Mucosa of gallbladder (tissue), 1 donor: ENCODE data around the gene PGGHG. TPM values are rescaled to one million over a fixed set of nuclear protein-coding genes. Genes with fewer than 3 reads are reported as not detected.
"Not testable (repeated sequence)": the region's sequence is repeated elsewhere in the genome, so short reads cannot be mapped to it uniquely, and the experiment has no call there.

Experiments used
- DNase-seq: peaks from one replicate; pipeline ENCODE4 v3.0.0-alpha.2; 2020; ENCODE audit warnings: low spot score
- total RNA-seq: library from RNA; stranded (reverse); gene quantifications from one replicate; pipeline ENCODE4 v1.2.1, GENCODE V29; 2021
- donor health status: DM: no; HTN: no; CAD: no.

Gene PGGHG
- total RNA-seq, 1 donor from 2014 or later = 42.8 TPM

- no peak for DNase-seq
Observed at GRCh38 chr11:313787-314553, 25.0 kb downstream of the PGGHG start, which contains the start of gene IFITM1. Gene IFITM1 (plus strand): TSS chr11:314040. CDS start chr11:314171, 131 bp downstream.

- not testable (repeated sequence) for DNase-seq
Observed at GRCh38 chr11:314554-314875, 25.6 kb downstream of the PGGHG start.

- DNase-seq = no peak
Observed at GRCh38 chr11:315051-315481, 26.1 kb downstream of the PGGHG start.

GRCh38 chr11:315516-315994 is 26.6 kb downstream of the PGGHG start:
- no peak for DNase-seq

- no peak for DNase-seq
Observed at GRCh38 chr11:316031-316701, 27.2 kb downstream of the PGGHG start.

GRCh38 chr11:316891-317301 is 28.0 kb downstream of the PGGHG start:
- DNase-seq = no peak

GRCh38 chr11:317668-318404 is 28.9 kb downstream of the PGGHG start:
- not testable (repeated sequence) for DNase-seq

GRCh38 chr11:318405-319120 is 29.6 kb downstream of the PGGHG start:
- not testable (repeated sequence) for DNase-seq

- not testable (repeated sequence) for DNase-seq
Observed at GRCh38 chr11:319121-319887, 30.4 kb downstream of the PGGHG start.

GRCh38 chr11:319888-320273 is 31.0 kb downstream of the PGGHG start:
- DNase-seq = not testable (repeated sequence)

- DNase-seq = no peak
Observed at GRCh38 chr11:324156-324555, 35.2 kb downstream of the PGGHG start.

- DNase-seq = not testable (repeated sequence)
Observed at GRCh38 chr11:324593-325517, 35.9 kb downstream of the PGGHG start.

- DNase-seq = no peak
Observed at GRCh38 chr11:325796-326591, 37.1 kb downstream of the PGGHG start.

GRCh38 chr11:326592-326841 is 37.6 kb downstream of the PGGHG start:
- no peak for DNase-seq

- peak; percentile 87 for DNase-seq
Observed at GRCh38 chr11:326842-327580, 38.1 kb downstream of the PGGHG start.

GRCh38 chr11:327581-327923 is 38.6 kb downstream of the PGGHG start:
- no peak for DNase-seq

GRCh38 chr11:328012-328411 is 39.1 kb downstream of the PGGHG start:
- DNase-seq = no peak

GRCh38 chr11:328516-329100 is 39.7 kb downstream of the PGGHG start:
- DNase-seq = not testable (repeated sequence)
